Fibroblast of the aortic adventitia (primary cell): Measurements from ENCODE around the gene STAC2. TPM values are rescaled to one million over a fixed set of nuclear protein-coding genes. Genes with fewer than 3 reads are reported as not detected.
"Not testable (repeated sequence)": the region's sequence is repeated elsewhere in the genome, so short reads cannot be mapped to it uniquely, and the experiment has no call there.

ENCODE experiments used
- DNase-seq: peaks from one replicate; pipeline ENCODE4 v3.0.0-alpha.2; 2010; ENCODE audit warnings: low read depth
- H3K4me3 ChIP-seq: 2 replicates; pipeline ENCODE4 v1.5.1; 2011; ENCODE audit warnings: low read depth, mild to moderate bottlenecking, control low read depth, low read length, moderate library complexity
- total RNA-seq: library from RNA; depleted of rRNA; stranded (reverse); fragments of >200 nt; gene quantifications from 2 replicates; pipeline ENCODE4 v1.2.3, GENCODE V29; 2012; ENCODE audit warnings: low replicate concordance
- TF ChIP-seq, protein P1 (sequence below): IDR thresholded peaks from 2 replicates; pipeline ENCODE4 v1.5.1; 2011; ENCODE audit warnings: mild to moderate bottlenecking, low read length, control low read depth, inconsistent platforms; ENCODE audit not compliant: insufficient read depth

Gene STAC2
- total RNA-seq, 1 donor = 0.18 TPM

DNA sequence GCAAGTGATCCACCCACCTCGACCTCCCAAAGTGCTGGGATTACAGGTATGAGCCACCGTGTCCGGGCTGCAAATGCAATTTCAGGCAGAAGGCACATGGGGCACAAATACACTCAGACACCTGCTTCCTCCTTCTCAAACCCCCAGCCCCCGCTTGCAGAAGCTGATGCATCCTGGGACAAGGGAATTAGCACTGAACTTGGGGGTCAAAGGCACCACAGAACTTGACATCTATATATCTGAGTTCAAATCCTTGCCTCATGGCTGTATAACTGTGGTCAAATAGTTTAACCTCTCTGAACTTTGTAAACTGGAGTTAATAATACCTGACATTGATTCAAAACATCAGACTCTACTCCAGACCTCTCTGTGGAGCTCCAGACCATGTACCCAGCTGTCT is 55.6 kb downstream of the STAC2 start:
- no peak overlapping the region for H3K4me3 ChIP-seq
- DNase-seq = no peak
- TF ChIP-seq, protein P1, sequence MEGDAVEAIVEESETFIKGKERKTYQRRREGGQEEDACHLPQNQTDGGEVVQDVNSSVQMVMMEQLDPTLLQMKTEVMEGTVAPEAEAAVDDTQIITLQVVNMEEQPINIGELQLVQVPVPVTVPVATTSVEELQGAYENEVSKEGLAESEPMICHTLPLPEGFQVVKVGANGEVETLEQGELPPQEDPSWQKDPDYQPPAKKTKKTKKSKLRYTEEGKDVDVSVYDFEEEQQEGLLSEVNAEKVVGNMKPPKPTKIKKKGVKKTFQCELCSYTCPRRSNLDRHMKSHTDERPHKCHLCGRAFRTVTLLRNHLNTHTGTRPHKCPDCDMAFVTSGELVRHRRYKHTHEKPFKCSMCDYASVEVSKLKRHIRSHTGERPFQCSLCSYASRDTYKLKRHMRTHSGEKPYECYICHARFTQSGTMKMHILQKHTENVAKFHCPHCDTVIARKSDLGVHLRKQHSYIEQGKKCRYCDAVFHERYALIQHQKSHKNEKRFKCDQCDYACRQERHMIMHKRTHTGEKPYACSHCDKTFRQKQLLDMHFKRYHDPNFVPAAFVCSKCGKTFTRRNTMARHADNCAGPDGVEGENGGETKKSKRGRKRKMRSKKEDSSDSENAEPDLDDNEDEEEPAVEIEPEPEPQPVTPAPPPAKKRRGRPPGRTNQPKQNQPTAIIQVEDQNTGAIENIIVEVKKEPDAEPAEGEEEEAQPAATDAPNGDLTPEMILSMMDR = no peak

DNA sequence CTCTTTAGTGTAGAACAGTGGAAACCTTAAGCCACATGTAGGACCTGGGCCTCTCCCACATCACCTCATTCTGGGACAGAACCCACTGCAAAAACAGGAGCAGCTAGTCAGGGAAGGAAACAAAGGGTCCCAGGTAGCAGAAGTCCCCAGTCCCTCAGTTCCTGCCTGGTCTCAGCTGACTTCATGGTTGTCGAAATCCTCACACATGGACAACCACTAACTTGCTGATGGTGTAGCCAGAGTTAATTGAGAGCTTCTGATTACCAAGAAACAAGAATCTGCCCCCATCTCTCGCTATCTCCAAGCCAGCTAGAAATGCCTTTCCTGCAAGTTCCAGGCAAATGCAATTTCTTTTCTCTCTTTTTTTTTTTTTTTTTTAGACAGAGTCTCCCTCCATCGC is 56.2 kb downstream of the STAC2 start:
- no peak overlapping the region for H3K4me3 ChIP-seq
- TF ChIP-seq, protein P1 = no peak
- no peak for DNase-seq

DNA sequence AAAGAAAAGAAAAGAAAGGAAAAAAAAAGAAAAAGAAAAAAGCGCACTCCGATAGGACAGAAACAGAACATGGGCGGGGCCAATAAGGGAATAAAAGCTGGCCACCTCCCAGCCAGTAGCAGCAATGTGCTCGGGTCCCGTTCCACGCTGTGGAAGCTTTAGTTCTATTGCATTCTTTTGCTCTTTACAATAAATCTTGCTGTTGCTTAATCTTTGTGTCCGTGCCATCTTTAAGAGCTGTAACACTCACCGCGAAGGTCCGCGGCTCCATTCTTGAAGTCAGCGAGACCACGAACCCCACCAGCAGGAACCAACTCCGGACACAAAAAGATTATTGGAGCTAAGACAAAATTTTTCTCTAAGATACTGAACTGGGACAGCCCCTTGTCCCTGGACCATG is 56.6 kb downstream of the STAC2 start:
- DNase-seq = no peak
- TF ChIP-seq, protein P1 = no peak
- H3K4me3 ChIP-seq = no peak overlapping the region

DNA sequence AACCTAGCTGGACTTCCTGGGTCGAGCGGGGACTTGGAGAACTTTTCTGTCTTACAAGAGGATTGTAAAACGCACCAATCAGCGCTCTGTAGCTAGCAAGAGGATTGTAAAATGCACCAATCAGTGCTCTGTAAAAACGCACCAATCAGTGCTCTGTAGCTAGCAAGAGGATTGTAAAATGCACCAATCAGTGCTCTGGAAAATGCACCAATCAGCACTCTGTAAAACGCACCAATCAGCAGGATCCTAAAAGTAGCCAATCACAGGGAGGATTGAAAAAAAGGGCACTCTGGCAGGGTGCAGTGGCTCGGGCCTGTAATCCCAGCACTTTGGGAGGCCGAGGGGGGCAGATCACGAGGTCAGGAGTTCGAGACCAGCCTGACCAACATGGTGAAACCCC is 57.2 kb downstream of the STAC2 start:
- not testable (repeated sequence) for H3K4me3 ChIP-seq, DNase-seq

DNA sequence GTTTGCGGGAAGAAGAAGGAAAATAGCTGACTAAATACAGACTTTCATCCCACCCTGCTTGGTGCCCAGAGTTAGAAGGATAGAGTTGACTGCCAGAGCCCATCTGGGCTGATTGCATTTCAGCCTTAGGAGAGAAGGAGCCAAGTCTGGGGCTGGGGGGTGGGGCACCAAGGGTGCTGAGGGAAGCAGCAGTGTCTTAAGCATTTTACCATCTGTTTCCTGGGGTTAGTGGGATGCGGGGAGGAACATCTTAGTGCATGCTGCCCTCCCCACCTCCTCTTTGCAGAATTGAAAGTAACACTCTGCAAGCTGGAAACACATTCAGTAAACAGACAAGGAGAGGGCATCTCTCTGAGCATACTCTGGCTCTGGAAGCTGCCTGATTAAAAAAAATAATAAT is 58.3 kb downstream of the STAC2 start:
- DNase-seq = no peak
- no peak overlapping the region for H3K4me3 ChIP-seq
- TF ChIP-seq, protein P1 = no peak

DNA sequence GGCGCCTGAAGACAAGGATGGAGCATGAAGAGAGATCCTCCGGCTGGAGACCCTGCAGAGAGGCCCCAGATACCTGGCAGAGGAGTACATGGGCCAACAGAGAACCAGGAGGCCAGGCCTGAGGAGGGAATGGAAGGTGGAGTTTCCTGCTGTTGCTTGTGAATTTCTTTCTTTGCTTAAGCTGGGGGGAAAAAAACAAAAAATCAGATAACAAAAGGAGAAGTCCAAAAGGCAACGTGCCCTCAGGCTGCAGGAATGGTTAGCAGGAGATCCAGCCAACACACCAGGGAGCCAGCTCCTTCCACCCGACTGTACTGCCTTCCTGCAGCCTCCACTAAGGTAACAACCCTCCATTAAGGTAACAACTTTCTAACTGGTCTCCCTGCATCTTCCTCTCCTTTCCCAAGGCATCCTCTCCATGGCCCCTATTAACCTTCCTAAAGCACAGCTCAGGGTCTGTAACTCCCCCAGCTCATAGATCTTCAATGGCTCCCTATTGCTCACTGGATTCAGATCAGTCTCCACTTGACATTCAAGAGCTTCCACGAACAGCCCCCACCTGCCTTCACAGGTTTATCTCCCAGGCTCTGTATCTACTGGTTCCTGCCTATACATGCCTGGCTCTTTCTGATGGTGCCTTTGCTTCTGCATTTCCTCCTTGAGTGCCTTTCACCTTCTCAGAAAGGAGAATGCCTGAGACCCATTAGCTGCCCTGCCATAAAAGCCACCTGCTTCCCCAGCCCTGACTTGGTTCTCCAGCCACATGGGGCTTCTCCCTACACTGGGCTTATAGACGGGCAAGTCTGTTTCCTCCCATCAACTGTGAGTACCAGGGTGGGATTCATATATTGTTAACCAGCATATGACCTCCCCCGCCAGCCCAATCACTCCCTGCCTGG is 59.1 kb downstream of the STAC2 start:
- H3K4me3 ChIP-seq = no peak overlapping the region
- TF ChIP-seq, protein P1 = no peak
- no peak for DNase-seq

DNA sequence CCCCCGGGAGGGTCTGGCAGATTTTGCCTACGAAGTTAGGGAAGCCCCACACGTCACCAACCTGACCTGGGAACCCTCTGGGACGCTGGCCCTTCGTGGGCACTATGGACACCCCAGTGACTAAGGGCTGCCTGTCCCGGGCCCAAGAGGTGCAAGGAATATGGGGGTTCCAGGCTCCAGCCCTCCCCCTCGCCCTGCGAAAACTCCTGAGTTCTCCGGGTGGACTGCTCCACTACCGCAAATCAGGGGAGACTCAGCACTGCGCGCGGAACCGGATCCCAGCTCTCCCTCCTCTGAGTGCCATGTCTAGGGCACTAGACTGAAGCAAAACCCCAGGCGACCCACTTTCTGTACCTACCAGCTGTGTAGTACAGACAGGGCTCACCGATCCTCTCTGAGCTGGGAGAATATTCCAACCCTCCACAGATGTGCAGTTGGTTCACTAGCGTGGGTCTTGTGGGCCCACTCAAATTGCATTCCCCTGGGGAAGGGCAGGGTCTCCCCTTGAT is 59.9 kb downstream of the STAC2 start, which contains the start of gene ARL5C:
TSS of gene ARL5C (minus strand) at position 321 of the 509 bp plus-strand sequence. CDS start 401 bp downstream, outside the sequence.
- TF ChIP-seq, protein P1 = no peak
- peak within 1 kb of the TSS; percentile 53 for H3K4me3 ChIP-seq
- no peak for DNase-seq
